H1 (cell line): ENCODE measurements around the gene ANXA6. TPM values are rescaled to one million over a fixed set of nuclear protein-coding genes. Genes with fewer than 3 reads are reported as not detected.

Experiments used
- CEBPB ChIP-seq: IDR thresholded peaks from 2 replicates; pipeline ENCODE4 v1.6.1; 2012; ENCODE audit warnings: low read depth, low read length
- HDAC6 ChIP-seq: IDR thresholded peaks from one replicate; pipeline ENCODE4 v1.7.1; 2012; ENCODE audit warnings: low read depth, mild to moderate bottlenecking, inconsistent platforms, low read length, moderate library complexity
- TBP ChIP-seq: IDR thresholded peaks from 2 replicates; pipeline ENCODE4 v1.6.1; 2011; ENCODE audit warnings: low read depth, low read length, improper control_type of control experiment
- polyA plus RNA-seq, 7 experiments: library from polyadenylated mRNA; depleted of rRNA in 3 of 7; stranded (reverse) in 5 of 7; unstranded in 2 of 7; fragments of >200 nt in 5 of 7; fragments of 200-250 nt in 2 of 7; gene quantifications; 1 replicate in 5 of 7; 2 replicates in 1 of 7; 4 replicates in 1 of 7; pipeline versions ENCODE4 v1.2.1 to v1.2.3, GENCODE V29; 2011 to 2013; ENCODE audit warnings: missing spikeins in 2 of 7, mixed read lengths in 2 of 7
- total RNA-seq: library from RNA; stranded (reverse); fragmentation: NEBNext Ultra II Directional; extraction: Animal tissue kit (Norgen Biotek cat#: 25700); gene quantifications from 2 replicates; pipeline ENCODE4 v1.2.1, GENCODE V29; 2021

Gene ANXA6
- total and polyA plus RNA-seq, 2 of the 8 experiments (the other 6 are each of a cell fraction or from before 2014, with no cell fraction given), result 61.3 to 78.6 TPM

DNA sequence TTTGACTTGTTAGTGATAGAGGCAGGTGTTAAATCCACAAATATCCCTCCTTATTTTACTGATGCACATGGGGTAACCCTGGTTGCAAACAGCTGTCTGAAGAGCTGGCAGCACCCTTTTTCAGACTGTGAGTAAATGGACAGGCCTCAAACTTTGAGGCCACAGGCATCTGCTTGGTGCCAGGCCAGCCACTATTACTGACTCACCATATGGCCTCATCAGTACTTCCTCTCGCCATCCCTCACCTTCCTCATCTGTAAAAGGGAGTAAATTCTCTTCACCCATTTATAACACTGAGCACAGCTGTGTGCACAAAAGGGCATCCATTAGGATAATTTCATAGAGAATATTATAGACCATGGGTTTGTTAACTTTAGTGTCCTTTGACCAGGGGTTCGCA is 64.8 kb downstream of the ANXA6 start (continued):
- no peak for TF ChIP-seq CEBPB
- TF ChIP-seq TBP, result no peak
- TF ChIP-seq HDAC6, result no peak
